Mucosa of stomach (tissue), 1 donor: ENCODE measurements around the gene TMEM240.
"Not testable (repeated sequence)": the region's sequence is repeated elsewhere in the genome, so short reads cannot be mapped to it uniquely, and the experiment has no call there.

Experiments used
- H3K27me3 ChIP-seq: one replicate; pipeline ENCODE4 v1.7.0; 2013; ENCODE audit warnings: mild to moderate bottlenecking, low read length; ENCODE audit not compliant: control insufficient read depth, insufficient read depth
- H3K36me3 ChIP-seq: one replicate; pipeline ENCODE4 v1.7.0; 2013; ENCODE audit warnings: low read length; ENCODE audit not compliant: control insufficient read depth, insufficient read depth
- H3K4me1 ChIP-seq: one replicate; pipeline ENCODE4 v1.7.0; 2013; ENCODE audit warnings: mild to moderate bottlenecking, low read length; ENCODE audit not compliant: control insufficient read depth, insufficient read depth
- H3K4me3 ChIP-seq: one replicate; pipeline ENCODE4 v1.7.0; 2013; ENCODE audit warnings: low read length
- H3K9ac ChIP-seq: one replicate; pipeline ENCODE4 v1.7.0; 2013; ENCODE audit warnings: mild to moderate bottlenecking, low read length, moderate library complexity
- H3K9me3 ChIP-seq: one replicate; pipeline ENCODE4 v1.7.0; 2013; ENCODE audit warnings: mild to moderate bottlenecking, low read length, moderate library complexity; ENCODE audit not compliant: control insufficient read depth
- donor health status: Pancreatic carcinoma.

The TMEM240 gene

DNA sequence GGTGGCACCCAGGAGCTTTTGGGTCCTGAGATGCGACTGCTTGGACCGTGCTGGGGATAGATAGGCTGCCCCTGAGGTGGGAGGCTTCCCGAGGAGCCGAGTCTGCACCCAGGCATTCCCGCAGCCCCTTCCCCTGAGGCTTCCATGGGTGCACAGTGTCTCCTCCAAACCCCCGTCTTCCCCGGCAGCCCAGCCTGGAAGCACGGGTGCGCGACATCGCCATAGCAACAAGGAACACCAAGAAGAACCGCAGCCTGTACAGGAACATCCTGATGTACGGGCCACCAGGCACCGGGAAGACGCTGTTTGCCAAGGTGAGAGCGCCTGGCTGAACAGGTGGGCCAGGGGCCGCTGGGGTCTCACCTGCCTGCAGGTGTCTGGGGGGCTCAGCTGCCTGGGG, 16.8 kb downstream of the TMEM240 start:
- not testable (repeated sequence) for H3K9me3 ChIP-seq, H3K27me3 ChIP-seq, H3K36me3 ChIP-seq, H3K4me3 ChIP-seq, H3K4me1 ChIP-seq, H3K9ac ChIP-seq

DNA sequence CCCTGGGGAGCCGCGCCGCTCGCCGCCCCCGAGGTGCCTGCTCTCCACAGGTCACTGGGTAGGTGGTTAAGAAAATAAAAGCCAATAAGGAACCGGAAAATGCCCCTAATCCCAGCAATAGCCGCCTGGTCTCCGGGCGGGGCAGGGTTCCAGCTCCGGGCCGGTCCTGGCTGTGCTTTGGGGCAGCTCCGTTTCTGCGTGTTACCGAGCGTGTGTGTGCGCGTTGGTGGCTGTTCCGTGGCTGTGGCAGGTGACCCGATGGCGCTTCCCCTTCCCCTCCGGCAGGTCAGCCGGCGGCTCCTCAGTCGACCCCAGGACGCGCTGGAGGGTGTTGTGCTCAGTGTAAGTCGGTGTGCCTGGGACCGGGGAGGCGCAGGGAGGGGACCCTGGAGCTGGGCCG, 17.2 kb downstream of the TMEM240 start:
- H3K9ac ChIP-seq, H3K27me3 ChIP-seq, H3K36me3 ChIP-seq, H3K4me1 ChIP-seq, H3K9me3 ChIP-seq, H3K4me3 ChIP-seq: not testable (repeated sequence)

DNA sequence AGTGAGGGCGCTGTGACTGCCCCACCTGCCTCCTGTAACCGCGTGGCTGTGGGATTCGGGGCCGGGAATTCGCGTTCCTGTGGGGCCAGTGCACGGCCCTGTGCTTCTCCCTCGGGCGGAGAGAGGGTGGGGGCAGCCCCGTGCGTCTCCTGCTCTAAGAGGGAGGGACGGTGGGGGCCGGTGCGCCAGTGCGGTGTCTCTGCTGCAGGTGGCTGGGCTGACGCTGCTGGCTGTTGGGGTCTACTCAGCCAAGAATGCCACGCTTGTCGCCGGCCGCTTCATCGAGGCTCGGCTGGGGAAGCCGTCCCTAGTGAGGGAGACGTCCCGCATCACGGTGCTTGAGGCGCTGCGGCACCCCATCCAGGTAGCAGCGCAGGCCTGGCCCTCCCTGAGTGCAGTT, 17.9 kb downstream of the TMEM240 start:
- not testable (repeated sequence) for H3K36me3 ChIP-seq, H3K27me3 ChIP-seq, H3K4me1 ChIP-seq, H3K9ac ChIP-seq, H3K4me3 ChIP-seq, H3K9me3 ChIP-seq

DNA sequence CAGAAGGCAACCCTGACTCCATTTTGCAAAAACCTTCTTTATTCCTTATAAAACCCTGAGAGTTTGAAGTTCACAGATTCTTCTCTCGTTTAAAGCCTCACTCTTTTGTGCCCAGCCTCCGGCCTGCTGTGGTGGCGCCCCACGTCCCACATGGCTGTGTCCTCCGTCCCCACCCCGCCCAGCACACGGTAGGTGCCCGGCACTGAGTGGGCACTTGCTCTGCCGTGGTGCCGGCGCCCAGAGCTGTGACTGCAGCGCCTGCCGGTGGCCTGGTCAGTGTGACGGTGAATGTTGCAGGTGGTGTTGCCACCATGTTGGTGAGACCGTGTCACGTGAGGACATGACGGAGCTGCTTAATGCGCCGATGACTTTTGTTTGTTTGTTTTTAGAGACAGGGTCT, 19.1 kb downstream of the TMEM240 start:
- no peaks in the 10 kb centered on the region for H3K4me1 ChIP-seq

DNA sequence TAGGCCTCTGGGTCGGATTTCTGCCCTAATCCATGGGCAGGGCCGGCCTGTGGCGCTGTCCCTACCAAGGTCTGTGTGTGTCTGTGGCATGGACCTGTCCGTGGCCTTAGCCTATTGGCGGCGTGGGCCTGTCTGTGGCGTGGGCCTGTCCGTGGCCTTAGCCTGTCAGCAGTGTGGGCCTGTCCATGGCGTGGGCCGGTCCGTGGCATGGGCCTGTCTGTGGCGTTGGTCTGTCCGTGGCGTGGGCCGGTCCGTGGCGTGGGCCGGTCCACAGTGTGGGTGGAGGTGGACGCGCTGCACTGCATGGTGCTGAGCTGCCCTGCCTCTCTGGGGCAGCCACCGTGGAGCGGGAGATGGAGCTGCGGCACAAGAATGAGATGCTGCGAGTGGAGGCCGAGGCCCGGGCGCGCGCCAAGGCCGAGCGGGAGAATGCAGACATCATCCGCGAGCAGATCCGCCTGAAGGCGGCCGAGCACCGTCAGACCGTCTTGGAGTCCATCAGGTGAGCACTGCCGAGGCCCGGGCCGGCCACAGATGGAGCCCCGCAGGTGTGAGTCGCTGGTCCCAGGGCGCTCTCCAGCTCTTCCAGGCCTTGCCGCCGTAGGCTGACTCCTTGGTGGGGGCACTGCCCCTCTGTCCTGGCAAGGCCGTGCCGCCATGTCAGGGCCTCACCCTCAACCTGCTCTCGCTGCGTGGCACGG, 20.5 kb downstream of the TMEM240 start:
- H3K4me1 ChIP-seq, H3K27me3 ChIP-seq, H3K9me3 ChIP-seq, H3K9ac ChIP-seq, H3K4me3 ChIP-seq, H3K36me3 ChIP-seq: not testable (repeated sequence)

More for the DNA sequence above, 19.1 kb downstream of the TMEM240 start:
- Histone ChIP-seq H3K36me3 (no peaks in the 10 kb centered on the region), H3K27me3 (no peaks in the 10 kb centered on the region), H3K4me3 (no peak overlapping the region), H3K9ac (no peak overlapping the region), H3K9me3 (no peaks in the 10 kb centered on the region)

DNA sequence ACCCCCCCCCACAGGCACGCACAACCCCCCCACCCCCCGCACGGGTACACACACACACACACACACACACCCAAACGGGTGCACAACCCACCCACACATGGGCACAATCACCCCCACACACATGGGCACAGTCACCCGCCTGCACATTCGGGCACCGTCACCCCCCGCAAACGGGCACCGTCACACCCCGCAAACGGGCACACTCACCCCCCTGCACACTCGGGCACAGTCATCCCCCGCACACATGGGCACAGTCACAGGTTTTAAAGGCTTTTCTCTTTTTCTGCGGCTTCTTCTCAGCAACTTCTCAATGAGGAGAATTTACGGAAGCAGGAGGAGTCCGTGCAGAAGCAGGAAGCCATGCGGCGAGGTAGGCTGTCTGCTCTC, 21.8 kb downstream of the TMEM240 start:
- not testable (repeated sequence) for H3K4me1 ChIP-seq, H3K27me3 ChIP-seq, H3K36me3 ChIP-seq, H3K4me3 ChIP-seq, H3K9ac ChIP-seq, H3K9me3 ChIP-seq

DNA sequence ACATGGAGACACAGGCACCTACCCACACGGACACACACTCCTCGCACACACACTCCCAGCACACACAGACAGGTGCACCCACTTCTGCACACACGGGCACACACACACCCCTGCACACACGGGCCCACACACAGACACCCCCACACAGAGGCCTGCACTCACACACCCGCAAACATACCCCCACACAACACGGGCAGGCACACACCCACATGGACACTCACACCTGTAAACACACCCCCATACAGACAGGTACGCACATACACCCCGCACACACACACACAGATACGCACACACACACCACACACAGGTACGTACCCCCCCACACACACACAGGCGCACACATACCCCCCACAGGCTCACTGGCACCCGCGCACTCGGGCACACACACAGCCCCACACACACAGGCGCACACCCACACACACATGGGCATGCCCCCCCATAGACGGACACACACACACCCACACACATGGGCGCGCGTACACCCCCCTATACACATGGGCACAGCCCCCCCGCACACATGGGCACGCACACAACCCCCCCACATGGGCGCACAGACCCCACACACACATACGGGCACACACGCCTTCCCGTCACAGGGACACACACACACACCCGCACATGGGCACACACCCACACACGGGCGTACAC, 22.3 kb downstream of the TMEM240 start:
- Histone ChIP-seq H3K36me3 (no peaks in the 10 kb centered on the region), H3K9me3 (no peaks in the 10 kb centered on the region), H3K9ac (no peak overlapping the region), H3K4me3 (no peak overlapping the region), H3K4me1 (no peaks in the 10 kb centered on the region), H3K27me3 (no peaks in the 10 kb centered on the region)

DNA sequence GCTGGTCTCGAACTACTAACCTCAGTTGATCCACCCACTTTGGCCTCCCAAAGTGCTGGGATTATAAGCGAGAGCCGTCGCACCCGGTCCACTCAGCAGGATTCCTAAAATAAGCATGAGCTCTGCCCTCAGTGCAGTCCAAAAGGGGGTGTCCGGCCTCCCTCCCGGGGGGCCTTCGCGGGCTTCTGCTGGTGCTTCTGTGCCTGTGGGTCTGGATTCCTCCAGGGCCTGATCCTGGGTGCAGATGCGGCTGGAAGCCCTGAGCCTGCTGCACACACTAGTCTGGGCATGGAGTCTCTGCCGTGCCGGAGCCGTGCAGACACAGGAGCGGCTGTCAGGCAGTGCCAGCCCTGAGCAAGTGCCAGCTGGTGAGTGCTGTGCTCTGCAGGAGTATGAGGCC, 23.5 kb downstream of the TMEM240 start:
- not testable (repeated sequence) for H3K4me3 ChIP-seq, H3K9ac ChIP-seq, H3K27me3 ChIP-seq, H3K36me3 ChIP-seq, H3K4me1 ChIP-seq, H3K9me3 ChIP-seq

DNA sequence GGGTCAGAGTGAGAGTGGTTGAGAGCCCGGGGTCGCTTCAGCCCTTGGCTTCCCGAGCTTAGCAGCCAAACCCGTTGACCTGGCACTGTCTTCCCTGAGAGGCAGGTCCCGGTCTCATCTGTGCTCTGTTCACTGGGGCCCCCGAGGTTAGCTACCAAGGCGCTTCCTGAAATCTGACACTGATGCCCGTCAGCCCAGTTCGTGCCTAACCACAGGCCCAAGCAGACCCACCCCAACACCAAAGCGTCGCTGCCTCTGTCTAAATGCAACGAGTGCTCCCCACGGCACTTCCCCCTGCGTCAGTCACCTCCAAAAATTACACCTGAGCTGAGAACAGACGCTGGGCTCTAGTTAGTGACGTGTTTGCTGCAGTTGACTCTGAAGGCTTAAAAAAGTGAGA, 26.0 kb downstream of the TMEM240 start:
- H3K9ac ChIP-seq, H3K4me3 ChIP-seq, H3K9me3 ChIP-seq, H3K36me3 ChIP-seq, H3K4me1 ChIP-seq, H3K27me3 ChIP-seq: not testable (repeated sequence)

DNA sequence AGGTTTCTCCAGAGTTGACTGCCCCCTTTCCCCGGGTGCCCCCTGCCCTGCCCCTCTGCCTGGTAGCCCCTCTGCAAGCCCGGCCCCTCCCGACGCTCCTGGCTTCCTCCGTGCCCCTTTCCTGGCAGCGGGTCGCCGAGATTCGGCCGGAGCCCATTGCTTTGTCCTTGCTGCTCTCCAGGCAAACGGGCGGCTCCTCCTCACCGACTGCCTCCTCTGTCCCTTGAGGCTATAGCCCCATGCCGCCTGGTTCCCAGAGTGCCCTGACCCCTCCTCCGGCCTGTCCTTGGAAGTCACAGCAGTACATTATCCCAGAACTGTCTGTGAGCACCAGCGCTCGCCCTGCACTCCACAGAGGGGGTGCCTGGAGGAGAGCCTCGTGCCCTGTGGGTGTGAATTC, 26.7 kb downstream of the TMEM240 start:
- H3K4me3 ChIP-seq, H3K27me3 ChIP-seq, H3K9ac ChIP-seq, H3K36me3 ChIP-seq, H3K4me1 ChIP-seq, H3K9me3 ChIP-seq: not testable (repeated sequence)

DNA sequence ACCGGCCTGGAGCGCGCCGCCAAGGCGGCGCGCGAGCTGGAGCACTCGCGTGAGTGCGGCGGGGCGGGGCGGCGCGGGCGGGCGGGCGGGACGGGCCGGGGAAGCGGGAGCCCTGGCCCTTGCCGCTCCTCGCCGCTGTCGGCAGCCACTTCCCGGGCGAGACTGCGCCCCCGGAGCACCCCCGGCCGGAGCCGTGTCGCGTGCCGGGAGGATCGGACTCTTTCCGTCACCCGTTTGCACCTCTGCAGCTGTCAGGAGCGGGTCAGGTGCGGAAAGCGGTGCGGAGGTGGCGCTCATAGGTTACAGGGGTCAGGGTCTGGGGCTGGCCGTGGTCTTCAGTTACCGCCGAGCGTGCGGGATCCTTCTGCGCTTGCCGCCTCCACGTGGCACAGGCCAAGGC, 28.0 kb downstream of the TMEM240 start:
- H3K27me3 ChIP-seq, H3K4me1 ChIP-seq, H3K9me3 ChIP-seq, H3K36me3 ChIP-seq, H3K4me3 ChIP-seq, H3K9ac ChIP-seq: not testable (repeated sequence)

DNA sequence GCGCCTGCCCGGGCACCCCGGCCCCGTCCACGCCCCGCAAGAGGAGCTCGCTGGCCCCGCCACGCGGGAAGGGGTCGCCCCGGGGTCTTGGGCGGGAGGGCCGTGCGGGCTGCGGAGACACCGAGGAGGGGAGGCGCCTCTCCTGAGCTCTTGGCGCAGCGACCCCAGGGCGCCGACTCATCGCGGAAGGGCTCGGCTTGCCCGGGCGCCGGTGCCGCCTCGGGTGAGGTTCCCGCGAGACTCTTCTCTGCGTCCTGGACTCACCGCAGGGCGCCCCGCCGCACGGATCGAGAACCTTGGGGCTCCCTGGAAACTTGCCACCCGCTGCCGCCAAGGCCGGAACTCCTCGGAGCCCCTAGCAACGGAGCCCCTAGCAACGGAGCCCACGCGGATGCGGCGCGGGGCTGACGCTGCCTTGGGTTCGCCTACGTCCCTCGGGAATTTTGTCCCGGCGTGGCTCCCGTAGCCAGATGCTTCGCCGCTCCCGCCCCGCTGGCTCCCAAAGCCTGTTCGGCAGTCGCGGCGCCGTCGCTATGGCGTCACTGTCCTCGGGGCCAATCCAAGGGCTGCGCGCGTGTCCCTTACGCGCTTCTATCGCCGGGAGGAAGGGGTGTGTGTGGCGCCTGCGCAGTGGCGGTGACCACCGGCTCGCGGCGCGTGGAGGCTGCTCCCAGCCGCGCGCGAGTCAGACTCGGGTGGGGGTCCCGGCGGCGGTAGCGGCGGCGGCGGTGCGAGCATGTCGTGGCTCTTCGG, 28.7 kb downstream of the TMEM240 start, which contains the start of gene ATAD3A:
TSS of gene ATAD3A (plus strand) at position 630 of the 753 bp plus-strand sequence. CDS start at position 737, 107 bp downstream.
- Histone ChIP-seq H3K4me1 (peaks cover 4% of the 10 kb centered on the region), H3K27me3 (no peaks in the 10 kb centered on the region), H3K36me3 (no peaks in the 10 kb centered on the region), H3K9me3 (no peaks in the 10 kb centered on the region), H3K9ac (peak within 1 kb of the TSS; percentile 84), H3K4me3 (peak within 1 kb of the TSS; percentile 67)
